HG03039 (cell line): Measurements from ENCODE around the gene ARHGAP18.

ENCODE experiments used
- ATAC-seq: cut with Tn5 transposase; IDR thresholded peaks from one replicate; pipeline ENCODE4 v1.9.1; 2021; ENCODE audit warnings: mild to moderate bottlenecking, moderate library complexity; ENCODE audit not compliant: unreplicated experiment

ARHGAP18 gene

GRCh38 chr6:129645830-129646579 is 64.0 kb downstream of the ARHGAP18 start:
- ATAC-seq, result no peak

DNA sequence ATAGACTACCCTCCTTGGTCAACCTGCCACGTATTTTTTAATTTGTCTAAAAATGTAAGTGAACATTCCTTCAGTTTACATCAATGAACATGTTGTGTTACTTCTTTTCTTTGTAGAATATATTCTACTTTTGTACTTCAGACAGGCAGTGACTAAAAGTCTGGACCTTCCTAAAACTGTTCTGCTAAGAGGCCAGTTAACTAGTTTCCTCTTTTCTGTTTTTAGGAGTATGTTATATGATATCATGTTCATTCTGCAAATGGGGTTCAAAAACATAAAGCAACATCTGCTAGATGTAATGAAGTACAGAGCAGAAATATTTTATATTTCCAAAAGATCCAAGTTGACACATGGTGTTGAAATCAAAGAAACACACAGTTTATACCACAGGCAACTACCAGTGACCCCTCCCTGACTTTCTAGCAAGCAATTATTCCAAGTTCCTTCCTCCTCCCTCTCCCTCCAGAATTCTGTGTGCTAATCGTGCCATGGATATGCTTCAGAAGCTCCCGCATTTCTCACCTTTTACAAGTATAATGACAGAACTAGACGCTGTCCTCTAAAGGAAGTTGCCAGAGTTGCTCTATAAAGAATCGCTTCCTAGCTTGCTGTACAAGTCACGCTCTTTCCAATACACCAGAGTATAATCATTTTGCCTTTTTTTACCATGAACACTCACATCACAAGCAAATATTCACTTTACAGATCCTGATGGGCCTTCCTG is 64.7 kb downstream of the ARHGAP18 start:
- no peak for ATAC-seq

- no peak for ATAC-seq
Measured at GRCh38 chr6:129644567-129645015, 65.4 kb downstream of the ARHGAP18 start.

DNA sequence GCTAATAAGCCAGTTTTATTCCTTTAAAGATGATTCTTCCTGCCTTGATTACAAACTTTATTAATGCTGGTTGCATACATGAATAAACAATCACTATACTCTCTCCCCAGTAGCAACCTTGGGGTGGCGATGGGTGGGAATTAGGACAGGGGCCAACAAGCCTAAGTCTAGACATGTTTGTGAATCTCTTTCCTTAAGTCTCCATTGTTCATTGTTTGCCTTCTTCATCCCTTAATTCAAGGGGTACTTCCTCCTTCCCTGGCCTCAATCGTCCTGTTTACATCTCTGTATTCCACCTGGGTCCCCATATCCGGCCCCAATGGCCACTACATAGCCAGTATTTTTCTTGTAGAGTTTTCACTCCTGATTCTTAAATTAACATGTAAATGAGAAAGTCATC is 66.0 kb downstream of the ARHGAP18 start:
- no peak for ATAC-seq

DNA sequence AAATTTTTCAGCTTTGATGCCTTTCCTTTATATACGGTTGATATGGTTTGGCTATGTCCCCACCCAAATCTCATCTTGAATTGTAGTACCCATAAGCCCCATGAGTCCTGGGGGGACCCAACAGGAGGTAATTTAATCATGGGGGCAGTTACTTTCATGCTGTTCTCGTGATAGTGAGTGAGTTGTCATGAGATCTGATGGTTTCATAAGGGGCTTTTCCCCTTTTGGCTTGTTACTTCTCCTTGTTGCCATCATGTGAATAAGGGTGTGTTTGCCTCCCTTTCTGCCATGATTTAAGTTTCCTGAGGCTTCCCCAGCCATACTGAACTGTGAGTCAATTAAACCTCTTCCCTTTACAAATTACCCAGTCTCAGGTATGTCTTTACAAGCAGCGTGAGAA is 66.8 kb downstream of the ARHGAP18 start:
- no peak for ATAC-seq

DNA sequence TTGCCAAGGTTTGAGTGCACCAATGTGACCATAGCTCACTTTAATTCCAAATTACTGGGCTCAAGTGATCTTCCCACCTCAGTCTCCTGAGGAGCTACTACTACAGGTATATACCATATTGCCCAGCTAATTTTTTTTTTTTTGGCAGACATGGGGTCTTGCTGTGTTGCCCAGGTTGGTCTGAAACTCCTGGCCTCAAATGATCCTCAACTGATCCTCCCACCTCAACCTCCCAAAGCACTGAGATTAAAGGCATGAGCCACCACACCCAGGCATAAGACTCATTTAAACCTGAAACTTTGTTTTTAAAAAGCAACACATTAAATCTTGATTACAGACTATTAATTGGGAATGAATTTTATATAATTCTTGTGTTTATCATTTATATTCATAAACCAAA is 67.7 kb downstream of the ARHGAP18 start:
- no peak for ATAC-seq

- no peak for ATAC-seq
Measured at GRCh38 chr6:129641344-129641743, 68.6 kb downstream of the ARHGAP18 start.

DNA sequence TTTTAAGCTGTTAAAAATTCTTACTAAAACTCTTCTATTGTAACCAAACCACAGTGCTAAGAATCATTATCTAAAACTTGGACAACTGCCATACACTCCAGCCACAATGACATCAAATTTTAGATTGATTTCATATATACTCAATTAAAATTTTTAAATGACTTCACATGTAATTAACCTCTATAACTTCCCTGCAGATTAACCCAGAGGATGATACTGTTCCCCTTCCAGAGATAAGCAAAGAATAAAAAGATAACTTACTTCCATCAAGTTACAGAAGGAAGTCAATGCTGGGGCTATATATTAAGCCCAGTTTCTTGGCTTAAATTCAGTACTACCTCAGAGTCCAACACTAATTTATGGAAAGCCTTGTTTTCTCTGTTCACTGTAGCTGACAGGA is 71.3 kb downstream of the ARHGAP18 start:
- ATAC-seq, result no peak

- ATAC-seq, result no peak
Measured at GRCh38 chr6:129638055-129638684, 71.8 kb downstream of the ARHGAP18 start.

GRCh38 chr6:129637340-129638054 is 72.5 kb downstream of the ARHGAP18 start:
- no peak for ATAC-seq

DNA sequence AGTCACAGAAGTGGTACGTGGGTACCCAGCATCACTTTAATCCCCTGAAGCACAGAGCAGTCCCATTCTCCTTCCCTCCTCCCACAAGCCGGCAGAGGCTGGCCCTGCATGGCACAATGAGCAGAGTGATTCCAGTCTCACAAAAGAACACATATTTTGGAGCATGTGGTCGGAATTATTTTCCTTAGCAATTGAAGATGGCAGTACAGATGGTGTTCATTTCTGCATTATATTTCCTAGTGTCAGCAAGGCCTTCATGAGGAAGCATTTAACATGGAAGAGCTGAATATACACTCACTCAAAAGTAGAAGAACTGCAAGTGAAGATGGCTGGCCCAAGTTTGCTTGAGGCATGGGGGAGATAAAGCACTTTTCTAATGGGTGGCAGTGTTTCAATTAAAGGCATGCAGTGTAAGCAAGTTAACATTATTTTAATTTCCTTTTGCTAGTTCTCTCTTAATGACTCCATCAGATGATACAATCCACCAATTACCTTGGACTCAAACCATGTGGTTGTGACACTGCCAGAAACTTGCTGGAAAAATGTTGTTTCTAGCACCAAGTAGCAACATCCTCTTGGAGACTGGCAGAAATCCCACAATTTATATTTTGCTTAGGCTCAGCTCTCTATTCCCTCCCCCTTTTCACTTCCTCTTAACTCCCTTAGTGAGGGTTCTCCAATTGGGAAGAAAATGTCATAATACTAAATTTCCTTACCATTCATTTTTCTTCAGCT is 74.4 kb downstream of the ARHGAP18 start:
- no peak for ATAC-seq

DNA sequence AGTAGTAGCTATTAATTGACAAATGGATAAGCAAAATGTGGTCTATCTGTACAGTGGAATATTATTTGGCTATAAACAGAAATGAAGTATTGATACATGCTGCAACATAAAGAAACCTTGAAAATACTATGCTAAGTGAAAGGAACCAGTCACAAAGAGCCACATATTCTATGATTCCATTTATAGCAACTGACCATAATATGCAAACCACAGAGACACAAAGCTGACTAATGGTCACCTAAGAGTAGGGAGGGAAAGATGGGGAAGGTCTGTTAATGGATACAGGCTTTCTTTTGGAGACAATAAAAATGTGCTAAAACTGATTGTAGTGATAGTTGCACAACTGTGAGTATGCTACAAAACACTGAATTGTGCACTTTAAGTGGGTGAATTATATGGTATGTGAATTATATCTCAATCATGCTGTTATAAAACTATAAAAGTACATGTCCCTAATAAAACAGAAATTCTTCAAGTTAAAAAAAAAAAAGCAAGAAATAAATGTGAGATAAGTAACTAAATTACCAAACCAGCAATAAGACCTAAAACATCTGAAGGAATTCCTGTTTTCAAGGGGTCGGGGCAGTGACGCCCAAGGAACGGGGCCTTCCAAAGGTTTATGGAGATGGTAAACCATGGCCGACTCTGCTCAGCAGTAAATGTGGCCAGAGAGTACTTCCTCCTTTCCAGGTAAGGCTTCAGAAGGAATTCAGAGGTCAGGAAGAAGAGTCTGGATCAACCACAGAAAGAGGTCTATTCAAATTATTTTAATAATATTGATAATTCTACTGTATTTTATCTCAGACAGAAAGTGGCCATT is 75.4 kb downstream of the ARHGAP18 start:
- ATAC-seq, result no peak

GRCh38 chr6:129633529-129633928 is 76.4 kb downstream of the ARHGAP18 start:
- no peak for ATAC-seq

DNA sequence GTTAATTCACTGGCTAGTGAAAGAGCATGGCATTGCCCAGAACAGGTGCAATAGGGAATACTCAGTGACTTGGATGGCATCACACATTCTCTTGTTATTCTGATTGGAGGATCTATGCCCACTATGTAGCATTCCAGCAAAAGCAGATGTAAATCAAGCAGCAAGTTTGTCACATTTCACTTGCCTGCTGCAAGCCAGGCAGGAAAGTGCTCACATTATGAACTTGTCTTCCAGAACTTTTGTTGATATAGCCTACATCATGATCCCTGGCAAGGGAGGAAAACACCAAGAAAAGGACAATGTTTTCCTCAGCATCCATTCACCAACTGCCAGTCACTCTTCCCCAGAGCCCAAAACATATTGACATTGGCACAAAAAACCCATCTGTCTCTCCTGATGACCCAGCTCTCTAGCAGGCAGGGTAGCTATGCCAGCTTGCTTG is 77.8 kb downstream of the ARHGAP18 start:
- no peak for ATAC-seq

DNA sequence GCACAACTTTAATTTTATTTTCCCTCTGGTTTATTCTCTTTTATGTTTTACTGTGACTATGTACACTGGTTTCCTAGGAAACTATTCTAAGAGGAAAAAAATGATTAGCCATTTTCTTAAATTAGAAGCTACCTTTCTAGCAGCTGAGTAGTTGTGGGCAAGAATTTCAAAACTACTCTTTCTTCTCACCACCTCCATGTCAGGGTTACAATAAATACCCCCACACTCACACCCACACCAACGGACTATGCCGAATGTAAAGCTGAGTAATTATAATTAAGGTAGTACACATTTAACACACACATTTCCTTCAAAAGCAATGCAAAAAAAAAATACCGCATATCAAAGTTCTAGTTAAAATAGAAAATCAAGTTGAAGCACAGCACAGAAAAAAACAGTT is 78.9 kb downstream of the ARHGAP18 start:
- ATAC-seq, result no peak

DNA sequence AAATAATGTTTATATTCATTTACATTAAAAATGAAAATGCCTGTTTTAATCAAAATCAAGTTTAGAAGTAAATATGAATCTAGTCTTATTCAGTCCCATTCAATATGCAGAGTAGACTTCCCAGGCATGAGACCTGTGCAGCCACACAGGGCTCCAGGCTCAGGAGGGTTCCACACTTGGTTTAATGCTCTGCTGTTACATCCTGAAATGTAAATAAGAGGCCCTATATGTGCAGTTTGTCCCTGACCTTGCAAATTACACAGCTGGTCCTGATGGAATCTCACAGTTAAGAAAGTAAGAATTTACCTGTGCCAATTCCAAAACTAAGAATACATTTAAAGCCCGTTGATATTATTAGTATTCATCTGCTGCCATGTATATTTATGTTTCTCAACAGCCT is 79.4 kb downstream of the ARHGAP18 start:
- no peak for ATAC-seq

DNA sequence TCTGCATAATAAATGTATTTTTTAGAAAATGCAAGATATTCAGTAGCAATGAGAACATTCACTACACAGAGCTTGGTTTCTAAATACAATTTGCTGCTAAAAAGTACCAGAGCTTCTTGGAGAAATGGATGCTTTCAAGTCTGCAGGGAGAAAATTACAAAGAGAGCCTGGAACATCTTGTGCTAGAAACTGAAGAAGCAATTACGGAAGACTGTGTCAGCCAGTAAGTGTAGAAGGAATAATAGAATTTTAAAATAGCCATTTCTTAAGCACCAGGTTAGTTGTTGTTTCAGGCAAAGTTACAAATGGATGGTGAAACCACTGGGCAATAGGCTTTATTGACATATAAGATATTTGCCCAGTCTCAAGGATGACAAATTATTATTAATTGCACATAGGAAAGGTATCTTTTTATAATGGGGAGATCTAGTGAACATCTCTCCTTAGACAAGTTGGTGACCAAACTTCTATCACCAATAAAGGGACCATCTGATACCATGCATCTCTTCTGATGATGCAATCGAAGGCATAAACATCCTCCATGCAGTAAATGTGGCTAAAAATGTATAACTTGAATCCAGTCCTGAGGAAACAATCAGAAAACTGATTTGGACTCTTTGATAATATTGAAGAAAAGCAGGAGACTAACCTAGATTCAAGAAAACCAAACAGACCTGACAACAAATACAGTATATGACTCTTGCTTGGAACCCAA is 81.7 kb downstream of the ARHGAP18 start:
- no peak for ATAC-seq

- ATAC-seq, result no peak
Measured at GRCh38 chr6:129624488-129624887, 85.5 kb downstream of the ARHGAP18 start.
